GM21526 (cell line): Measurements from ENCODE around the gene EFS.

Source experiments
- ATAC-seq: cut with Tn5 transposase; IDR thresholded peaks from one replicate; pipeline ENCODE4 v1.9.1; 2021; ENCODE audit warnings: moderate library complexity; ENCODE audit not compliant: unreplicated experiment, low FRiP score

The EFS gene

GRCh38 chr14:23379366-23380196 lies 14.6 kb upstream of the EFS start:
- no peak for ATAC-seq

GRCh38 chr14:23378612-23379220 lies 13.7 kb upstream of the EFS start:
- ATAC-seq, result no peak

GRCh38 chr14:23377573-23378563 lies 12.9 kb upstream of the EFS start:
- ATAC-seq, result no peak

GRCh38 chr14:23377198-23377550 lies 12.2 kb upstream of the EFS start:
- ATAC-seq, result no peak

- no peak for ATAC-seq
Observed at GRCh38 chr14:23376482-23377197, 11.7 kb upstream of the EFS start, which contains the start of gene CMTM5. Gene CMTM5, plus strand, starts transcription at chr14:23377046. Its CDS starts 206 bp downstream, at chr14:23377252.

- no peak for ATAC-seq
Observed at GRCh38 chr14:23375527-23376251, 10.7 kb upstream of the EFS start.

GRCh38 chr14:23373041-23373440 lies 8.1 kb upstream of the EFS start:
- ATAC-seq, result no peak

GRCh38 chr14:23372509-23372908 lies 7.5 kb upstream of the EFS start, which contains the start of gene IL25:
Gene IL25, plus strand, starts transcription at chr14:23372809.
- ATAC-seq, result no peak

- no peak for ATAC-seq
Observed at GRCh38 chr14:23371865-23372264, 6.9 kb upstream of the EFS start.

- no peak for ATAC-seq
Observed at GRCh38 chr14:23370221-23370620, 5.2 kb upstream of the EFS start.

GRCh38 chr14:23366426-23366921 lies 1.5 kb upstream of the EFS start:
- ATAC-seq, result no peak

- ATAC-seq, result no peak
Observed at GRCh38 chr14:23365732-23366425, 907 bp upstream of the EFS start.

GRCh38 chr14:23364164-23365035 lies 572 bp downstream of the EFS start:
- no peak for ATAC-seq

- ATAC-seq, result no peak
Observed at GRCh38 chr14:23362200-23362599, 2.8 kb downstream of the EFS start.

- ATAC-seq, result no peak
Observed at GRCh38 chr14:23361763-23362162, 3.2 kb downstream of the EFS start.

- ATAC-seq, result no peak
Observed at GRCh38 chr14:23361320-23361719, 3.7 kb downstream of the EFS start.

GRCh38 chr14:23360496-23360895 lies 4.5 kb downstream of the EFS start:
- ATAC-seq, result no peak
